ENCODE measurements around the gene CDK8. TPM values are rescaled to one million over a fixed set of nuclear protein-coding genes. Genes with fewer than 3 reads are reported as not detected.
A peak's percentile ranks its signal among the peaks of the same experiment; 100 is the strongest.

CDK8 gene
- total RNA-seq, 1 experiment from 2014 or later = 14.5 TPM

DNA sequence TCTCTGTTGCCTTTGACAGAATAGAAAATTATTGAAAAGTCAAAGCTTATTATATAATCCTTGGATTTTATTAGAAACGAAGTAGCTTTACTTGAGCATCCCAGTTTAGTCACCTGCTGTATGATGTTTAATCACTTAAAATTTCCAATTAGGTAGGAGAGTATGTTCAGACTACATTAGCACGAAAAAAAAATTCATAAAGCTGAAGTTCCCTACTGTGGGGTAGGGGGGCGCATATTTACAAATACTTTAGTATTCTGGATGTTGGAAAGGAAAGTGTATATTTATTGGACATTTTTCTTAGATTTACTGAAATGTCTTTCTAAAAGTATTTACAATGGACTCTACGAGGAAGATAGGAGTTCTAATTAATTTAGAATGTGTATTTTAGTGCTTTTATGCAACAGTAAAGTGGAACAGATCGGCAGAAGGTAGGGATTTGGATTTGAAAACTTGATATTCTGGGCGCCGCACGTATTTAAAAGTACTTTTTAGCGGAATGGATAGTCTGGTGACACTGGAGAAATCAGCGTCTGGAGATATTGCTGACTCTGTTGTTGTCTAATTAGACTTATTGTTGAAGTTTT, 1.9 kb downstream of the CDK8 start:
- H3K27me3 ChIP-seq (ENCODE audit: low read length) = no peaks in the 10 kb centered on the region
- H3K4me3 ChIP-seq (ENCODE audit: low read length) = peak overlapping the region; percentile 93
- H3K79me2 ChIP-seq (ENCODE audit: low read length) = peaks cover 68% of the 10 kb centered on the region
- peaks cover 15% of the 10 kb centered on the region for H3K4me1 ChIP-seq (ENCODE audit: insufficient read depth, low read length)
- no peak for TF ChIP-seq EZH2 (IDR thresholded peaks at IDR 0.05; ENCODE audit: low read length, unreplicated experiment)
- TF ChIP-seq, protein P1, sequence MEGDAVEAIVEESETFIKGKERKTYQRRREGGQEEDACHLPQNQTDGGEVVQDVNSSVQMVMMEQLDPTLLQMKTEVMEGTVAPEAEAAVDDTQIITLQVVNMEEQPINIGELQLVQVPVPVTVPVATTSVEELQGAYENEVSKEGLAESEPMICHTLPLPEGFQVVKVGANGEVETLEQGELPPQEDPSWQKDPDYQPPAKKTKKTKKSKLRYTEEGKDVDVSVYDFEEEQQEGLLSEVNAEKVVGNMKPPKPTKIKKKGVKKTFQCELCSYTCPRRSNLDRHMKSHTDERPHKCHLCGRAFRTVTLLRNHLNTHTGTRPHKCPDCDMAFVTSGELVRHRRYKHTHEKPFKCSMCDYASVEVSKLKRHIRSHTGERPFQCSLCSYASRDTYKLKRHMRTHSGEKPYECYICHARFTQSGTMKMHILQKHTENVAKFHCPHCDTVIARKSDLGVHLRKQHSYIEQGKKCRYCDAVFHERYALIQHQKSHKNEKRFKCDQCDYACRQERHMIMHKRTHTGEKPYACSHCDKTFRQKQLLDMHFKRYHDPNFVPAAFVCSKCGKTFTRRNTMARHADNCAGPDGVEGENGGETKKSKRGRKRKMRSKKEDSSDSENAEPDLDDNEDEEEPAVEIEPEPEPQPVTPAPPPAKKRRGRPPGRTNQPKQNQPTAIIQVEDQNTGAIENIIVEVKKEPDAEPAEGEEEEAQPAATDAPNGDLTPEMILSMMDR (conservative IDR thresholded peaks at IDR 0.05; ENCODE audit: low read depth, low read length) = peak; percentile 56
- peak overlapping the region; percentile 85 for H3K4me2 ChIP-seq (ENCODE audit: low read length)
- peak overlapping the region; percentile 72 for H3K9ac ChIP-seq (ENCODE audit: low read length)
- BruUV-seq (replicated peaks) = no TSS peak
- H3F3A ChIP-seq (ENCODE audit: low read length, unreplicated experiment) = no peaks in the 10 kb centered on the region
- peaks cover 21% of the 10 kb centered on the region for H4K20me1 ChIP-seq (ENCODE audit: low read length)
- no peaks in the 10 kb centered on the region for H3K9me3 ChIP-seq (ENCODE audit: low read length)
- intact Hi-C loops (cut with micrococcal nuclease) = loop anchor here (2.0 to 10.0 kb wide), 3 partner anchors 49 to 241 kb away; no protein-coding TSS in a partner anchor
- ATAC-seq (no peak), DNase-seq (peak; percentile 35)
- ChIA-PET CTCF (interaction anchor here (0.9 kb wide), 1 partner anchor 35 kb away, joined by 3 read pairs; no protein-coding TSS in a partner anchor), POLR2A (ENCODE audit: unreplicated experiment) (no interaction called here)
- H2AFZ ChIP-seq (ENCODE audit: low read length) = peak overlapping the region; percentile 100
- H3K36me3 ChIP-seq (ENCODE audit: low read depth, low read length) = no peaks in the 10 kb centered on the region
- no peaks in the 10 kb centered on the region for H3K9me2 ChIP-seq (replicated peaks; ENCODE audit: low read length)
- H3K27ac ChIP-seq (ENCODE audit: low read length) = no peak overlapping the region

DNA sequence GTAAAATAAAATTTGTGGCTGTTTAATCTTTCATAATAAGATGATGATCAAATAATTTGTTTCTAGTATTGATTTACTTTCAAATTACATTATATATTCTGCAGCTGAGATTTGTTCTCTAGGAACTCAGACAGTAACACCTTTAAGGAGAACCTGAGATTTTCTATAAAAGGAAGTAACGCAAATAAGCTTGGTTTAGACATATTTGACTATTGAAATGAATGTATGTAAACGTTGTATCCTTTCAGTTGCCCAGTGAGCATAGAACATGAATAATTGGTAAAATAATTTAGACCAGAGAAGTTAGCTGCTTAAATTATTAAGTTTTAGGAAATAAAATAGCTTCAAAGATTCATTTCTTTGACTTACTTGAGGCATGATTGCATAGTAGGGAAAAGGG, 3.1 kb downstream of the CDK8 start:
- no peak overlapping the region; the same call in 1 of the 2 replicates for H3K9ac ChIP-seq (ENCODE audit: low read length)
- peaks cover 80% of the 10 kb centered on the region for H3K79me2 ChIP-seq (ENCODE audit: low read length)
- no peak overlapping the region for H2AFZ ChIP-seq (ENCODE audit: low read length)
- no peaks in the 10 kb centered on the region for H3F3A ChIP-seq (ENCODE audit: low read length, unreplicated experiment)
- TF ChIP-seq, protein P1 (conservative IDR thresholded peaks at IDR 0.05; ENCODE audit: low read depth, low read length) = no peak
- TF ChIP-seq EZH2 (IDR thresholded peaks at IDR 0.05; ENCODE audit: low read length, unreplicated experiment) = no peak
- TF ChIP-seq EZH2phosphoT487 (IDR thresholded peaks at IDR 0.05; ENCODE audit: borderline replicate concordance, low read length) = no peak
- no peaks in the 10 kb centered on the region for H3K9me3 ChIP-seq (ENCODE audit: low read length)
- POLR2A ChIA-PET (ENCODE audit: unreplicated experiment) = no interaction called here
- H3K27me3 ChIP-seq (ENCODE audit: low read length) = no peaks in the 10 kb centered on the region
- intact Hi-C loops (cut with micrococcal nuclease) = loop anchor here (2.0 to 10.0 kb wide), 3 partner anchors 48 to 240 kb away; no protein-coding TSS in a partner anchor
- H3K4me1 ChIP-seq (ENCODE audit: insufficient read depth, low read length) = peaks cover 15% of the 10 kb centered on the region
- peak overlapping the region; percentile 85 for H3K4me2 ChIP-seq (ENCODE audit: low read length)
- CTCF ChIA-PET = no interaction called here
- no peak for ATAC-seq
- peaks cover 26% of the 10 kb centered on the region for H4K20me1 ChIP-seq (ENCODE audit: low read length)
- no peaks in the 10 kb centered on the region for H3K9me2 ChIP-seq (replicated peaks; ENCODE audit: low read length)
- no TSS peak for BruUV-seq (replicated peaks)
- peak overlapping the region; percentile 93; the same call in 1 of the 2 replicates for H3K4me3 ChIP-seq (ENCODE audit: low read length)
- H3K27ac ChIP-seq (ENCODE audit: low read length) = no peak overlapping the region
- H3K36me3 ChIP-seq (ENCODE audit: low read depth, low read length) = no peaks in the 10 kb centered on the region
- no peak for DNase-seq

DNA sequence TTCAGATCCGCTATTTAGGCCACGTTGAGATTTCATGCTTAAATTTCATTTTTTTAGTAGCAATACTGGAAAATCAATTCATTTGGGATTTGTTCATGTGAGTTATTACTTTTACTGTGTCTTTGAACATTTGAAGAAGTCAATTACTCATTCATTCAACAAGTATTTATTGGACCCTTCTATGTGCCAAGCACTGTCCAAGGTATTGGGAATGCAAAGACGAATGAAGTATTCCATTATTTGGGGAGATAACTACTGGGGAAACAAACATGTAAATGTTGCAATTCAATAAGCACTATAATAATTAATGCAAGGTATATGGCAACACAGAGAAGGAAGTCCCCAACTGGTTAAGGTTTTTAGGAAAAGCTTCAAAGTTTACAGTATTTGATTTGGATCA, 5.7 kb downstream of the CDK8 start:
- no peaks in the 10 kb centered on the region for H3K9me2 ChIP-seq (replicated peaks; ENCODE audit: low read length)
- no peak for ATAC-seq
- H2AFZ ChIP-seq (ENCODE audit: low read length) = no peak overlapping the region
- no peak overlapping the region for H3K27ac ChIP-seq (ENCODE audit: low read length)
- no peak overlapping the region for H3K9ac ChIP-seq (ENCODE audit: low read length)
- ChIA-PET POLR2A (ENCODE audit: unreplicated experiment) (no interaction called here), CTCF (no interaction called here)
- TF ChIP-seq, protein P1 (conservative IDR thresholded peaks at IDR 0.05; ENCODE audit: low read depth, low read length) = no peak
- TF ChIP-seq EZH2 (IDR thresholded peaks at IDR 0.05; ENCODE audit: low read length, unreplicated experiment) (no peak), EZH2phosphoT487 (IDR thresholded peaks at IDR 0.05; ENCODE audit: borderline replicate concordance, low read length) (no peak)
- no peaks in the 10 kb centered on the region for H3K9me3 ChIP-seq (ENCODE audit: low read length)
- H3K4me2 ChIP-seq (ENCODE audit: low read length) = no peak overlapping the region
- H3K79me2 ChIP-seq (ENCODE audit: low read length) = peaks cover 99% of the 10 kb centered on the region
- H3K4me1 ChIP-seq (ENCODE audit: insufficient read depth, low read length) = peaks cover 8% of the 10 kb centered on the region
- H3K27me3 ChIP-seq (ENCODE audit: low read length) = no peaks in the 10 kb centered on the region
- H4K20me1 ChIP-seq (ENCODE audit: low read length) = peaks cover 27% of the 10 kb centered on the region
- intact Hi-C loops (cut with micrococcal nuclease) = loop anchor here (5.0 to 10.0 kb wide), 2 partner anchors 45 to 118 kb away; no protein-coding TSS in a partner anchor
- H3K4me3 ChIP-seq (ENCODE audit: low read length) = no peak overlapping the region
- H3F3A ChIP-seq (ENCODE audit: low read length, unreplicated experiment) = no peaks in the 10 kb centered on the region
- no TSS peak for BruUV-seq (replicated peaks)
- DNase-seq = no peak
- no peaks in the 10 kb centered on the region for H3K36me3 ChIP-seq (ENCODE audit: low read depth, low read length)

Data from PC-3 (cell line).